HEK293 (cell line): Measurements from ENCODE around the gene STAB1.

Experiments used
- CTCF ChIA-PET: fragments of 350-600 bp; formaldehyde crosslinking; extraction: SDS; loops from one replicate; lab custom pipeline; 2021; ENCODE audit warnings: antibody characterized with exemption; lab: Yijun Ruan, JAX
- POLR2A ChIA-PET: fragments of 300-600 bp; formaldehyde crosslinking; extraction: SDS; loops from one replicate; lab custom pipeline; 2020; ENCODE audit warnings: antibody characterized with exemption, inconsistent platforms; lab: Yijun Ruan, JAX
- H3K27ac ChIP-seq: fragments of 200-500 bp; sonication (Bioruptor generic); 2 replicates; pipeline ENCODE4 v1.5.1; 2014; ENCODE audit warnings: low read depth, low read length, control low read depth, inconsistent platforms; ENCODE audit errors: extremely low read depth
- H3K36me3 ChIP-seq, 2 experiments: fragments of 200-500 bp in 1 of 2; sonication (Bioruptor generic) in 1 of 2; 1 replicate in 1 of 2; 2 replicates in 1 of 2; pipeline ENCODE4 v1.5.1; 2014 to 2017; ENCODE audit warnings: inconsistent platforms in 2 of 2, low read length in 2 of 2; ENCODE audit not compliant: control insufficient read depth in 2 of 2, insufficient read depth in 1 of 2
- H3K4me1 ChIP-seq: fragments of 200-500 bp; sonication (Bioruptor generic); 2 replicates; pipeline ENCODE4 v1.5.1; 2014; ENCODE audit warnings: mild to moderate bottlenecking, low read length, inconsistent platforms; ENCODE audit not compliant: control insufficient read depth, insufficient read depth
- H3K4me3 ChIP-seq: 2 replicates; pipeline ENCODE4 v1.5.1; 2011; ENCODE audit warnings: low read depth, mild to moderate bottlenecking, control low read depth, low read length, moderate library complexity
- H3K9me3 ChIP-seq: fragments of 200-500 bp; sonication (Bioruptor generic); 2 replicates; pipeline ENCODE4 v1.5.1; 2014; ENCODE audit warnings: low read depth, low read length, inconsistent platforms; ENCODE audit not compliant: control insufficient read depth, insufficient read depth
- ATF2 ChIP-seq: fragments of 450-650 bp; formaldehyde crosslinking; IDR thresholded peaks from 2 replicates; pipeline ENCODE4 v1.5.1; 2016; ENCODE audit warnings: missing biosample characterization, missing genetic modification characterization, low read depth
- BCL6B ChIP-seq: fragments of 450-650 bp; formaldehyde crosslinking; IDR thresholded peaks from 2 replicates; pipeline ENCODE4 v1.5.1; 2017; ENCODE audit warnings: missing biosample characterization, missing genetic modification characterization
- GLIS1 ChIP-seq: fragments of 450-650 bp; formaldehyde crosslinking; IDR thresholded peaks from 2 replicates; pipeline ENCODE4 v1.5.1; 2016; ENCODE audit warnings: missing biosample characterization, missing genetic modification characterization
- HOXD13 ChIP-seq: sonication (generic); formaldehyde crosslinking; IDR thresholded peaks from 2 replicates; pipeline ENCODE4 v1.8.0; 2022; ENCODE audit warnings: missing genetic modification reagents, borderline replicate concordance
- PRDM10 ChIP-seq: fragments of 450-650 bp; formaldehyde crosslinking; IDR thresholded peaks from 2 replicates; pipeline ENCODE4 v1.5.1; 2016; ENCODE audit warnings: missing biosample characterization, missing genetic modification characterization
- SCRT1 ChIP-seq: fragments of 450-650 bp; formaldehyde crosslinking; IDR thresholded peaks from 2 replicates; pipeline ENCODE4 v1.5.1; 2016; ENCODE audit warnings: missing biosample characterization, missing genetic modification characterization, borderline replicate concordance
- SCRT2 ChIP-seq: fragments of 450-650 bp; formaldehyde crosslinking; IDR thresholded peaks from 2 replicates; pipeline ENCODE4 v1.5.1; 2016; ENCODE audit warnings: missing biosample characterization, missing genetic modification characterization
- SETDB1 ChIP-seq: IDR thresholded peaks from one replicate; pipeline ENCODE4 v1.6.1; 2017; ENCODE audit warnings: mild to moderate bottlenecking, low read length, moderate library complexity, mixed read lengths; ENCODE audit not compliant: insufficient read length
- ZBTB10 ChIP-seq: fragments of 450-650 bp; formaldehyde crosslinking; IDR thresholded peaks from 2 replicates; pipeline ENCODE4 v1.5.1; 2016; ENCODE audit warnings: missing biosample characterization, missing genetic modification characterization
- ZNF157 ChIP-seq: fragments of 450-650 bp; formaldehyde crosslinking; IDR thresholded peaks from 2 replicates; pipeline ENCODE4 v1.5.1; 2016; ENCODE audit warnings: missing biosample characterization, missing genetic modification characterization
- ZNF175 ChIP-seq: fragments of 450-650 bp; formaldehyde crosslinking; IDR thresholded peaks from 2 replicates; pipeline ENCODE4 v1.5.1; 2016; ENCODE audit warnings: missing biosample characterization, missing genetic modification characterization
- ZNF394 ChIP-seq: fragments of 450-650 bp; formaldehyde crosslinking; IDR thresholded peaks from 2 replicates; pipeline ENCODE4 v1.5.1; 2016; ENCODE audit warnings: missing biosample characterization, missing genetic modification characterization, mild to moderate bottlenecking, moderate library complexity, borderline replicate concordance
- ZNF473 ChIP-seq: fragments of 450-650 bp; formaldehyde crosslinking; IDR thresholded peaks from 2 replicates; pipeline ENCODE4 v1.5.1; 2017; ENCODE audit warnings: missing biosample characterization, missing genetic modification characterization
- ZNF501 ChIP-seq: fragments of 450-650 bp; formaldehyde crosslinking; IDR thresholded peaks from 2 replicates; pipeline ENCODE4 v1.5.1; 2016; ENCODE audit warnings: missing biosample characterization, missing genetic modification characterization
- ZNF580 ChIP-seq: fragments of 450-650 bp; formaldehyde crosslinking; IDR thresholded peaks from 2 replicates; pipeline ENCODE4 v1.5.1; 2016; ENCODE audit warnings: missing biosample characterization, missing genetic modification characterization
- ZNF792 ChIP-seq: fragments of 450-650 bp; formaldehyde crosslinking; IDR thresholded peaks from 2 replicates; pipeline ENCODE4 v1.5.1; 2016; ENCODE audit warnings: missing biosample characterization, missing genetic modification characterization
- ZSCAN18 ChIP-seq: fragments of 450-650 bp; formaldehyde crosslinking; IDR thresholded peaks from 2 replicates; pipeline ENCODE4 v1.5.1; 2016; ENCODE audit warnings: missing biosample characterization, missing genetic modification characterization

Gene STAB1

GRCh38 chr3:52531860-52532516, 36.9 kb downstream of the STAB1 start:
- peaks cover 0 to 49% of the 10 kb centered on the region in 2 experiments; a peak in 1 of 3 replicates for H3K36me3 ChIP-seq
- peaks cover 4% of the 10 kb centered on the region; the same call in 1 of the 2 replicates for H3K4me1 ChIP-seq
- H3K4me3 ChIP-seq, result no peak overlapping the region
- CTCF ChIA-PET, result no interaction called here
- no peaks in the 10 kb centered on the region for H3K9me3 ChIP-seq
- H3K27ac ChIP-seq, result no peak overlapping the region; the same call in 1 of the 2 replicates
- no peak for TF ChIP-seq ATF2 (tag by site-specific recombination)
- peak; percentile 59; the same call in 1 of the 2 replicates for TF ChIP-seq SCRT1 (tag by site-specific recombination)
- TF ChIP-seq SCRT2 (tag by site-specific recombination), result peak; percentile 95
- POLR2A ChIA-PET, result no interaction called here

GRCh38 chr3:52532517-52532837, 37.3 kb downstream of the STAB1 start:
- POLR2A ChIA-PET, result no interaction called here
- CTCF ChIA-PET, result no interaction called here
- H3K4me1 ChIP-seq, result peaks cover 4% of the 10 kb centered on the region; the same call in 1 of the 2 replicates

More at GRCh38 chr3:52532517-52532837, 37.3 kb downstream of the STAB1 start:
- Histone ChIP-seq H3K9me3 (no peaks in the 10 kb centered on the region), H3K27ac (peak overlapping the region; percentile 86; the same call in 1 of the 2 replicates), H3K4me3 (peak overlapping the region; percentile 63), H3K36me3 (peaks cover 0 to 44% of the 10 kb centered on the region in 2 experiments; a peak in 1 of 3 replicates)
- TF ChIP-seq SETDB1 (no peak), ZBTB10 (tag by site-specific recombination) (0 out of 2 replicates have a peak, but pooled peaks have one; percentile 8), ZNF792 (no peak), ZNF501 (tag by site-specific recombination) (no peak), ZSCAN18 (tag by site-specific recombination) (no peak), PRDM10 (tag by site-specific recombination) (peak; percentile 76), ZNF394 (tag by site-specific recombination) (no peak), ZNF175 (tag by site-specific recombination) (no peak), HOXD13 (CRISPR knock-in tag) (no peak), ZNF473 (no peak), ZNF580 (tag by site-specific recombination) (no peak), ZNF157 (tag by site-specific recombination) (no peak), GLIS1 (tag by site-specific recombination) (peak; percentile 89), BCL6B (no peak)
